Measurements from ENCODE around the gene ASIC2.

ASIC2 gene

GRCh38 chr17:33220036-33220435, 73.1 kb downstream of the ASIC2 start:
- DNase-seq (ENCODE audit: low read depth) = peak; percentile 4
- H3K9me3 ChIP-seq (ENCODE audit: control insufficient read depth, low read length) = no peaks in the 10 kb centered on the region
- peaks cover 34% of the 10 kb centered on the region for H3K27me3 ChIP-seq (replicated peaks; ENCODE audit: control insufficient read depth, insufficient read depth, low read length)
- H3K36me3 ChIP-seq (ENCODE audit: control insufficient read depth, insufficient read depth, low read length, severe bottlenecking) = no peaks in the 10 kb centered on the region
- no peak overlapping the region for H3K4me3 ChIP-seq (ENCODE audit: low read length)
- H3K9ac ChIP-seq (ENCODE audit: low read length) = no peak overlapping the region
- peaks cover 13% of the 10 kb centered on the region for H3K4me1 ChIP-seq (ENCODE audit: control insufficient read depth, insufficient read depth, low read length)

- DNase-seq (ENCODE audit: low read depth) = no peak
- H3K27me3 ChIP-seq (replicated peaks; ENCODE audit: control insufficient read depth, insufficient read depth, low read length) = peaks cover 34% of the 10 kb centered on the region
Observed at GRCh38 chr17:33218698-33219601, 74.1 kb downstream of the ASIC2 start.

GRCh38 chr17:33217891-33218290, 75.2 kb downstream of the ASIC2 start:
- peaks cover 38% of the 10 kb centered on the region for H3K27me3 ChIP-seq (replicated peaks; ENCODE audit: control insufficient read depth, insufficient read depth, low read length)
- H3K36me3 ChIP-seq (ENCODE audit: control insufficient read depth, insufficient read depth, low read length, severe bottlenecking) = no peaks in the 10 kb centered on the region
- no peak overlapping the region for H3K9ac ChIP-seq (ENCODE audit: low read length)
- no peak overlapping the region for H3K4me3 ChIP-seq (ENCODE audit: low read length)
- no peaks in the 10 kb centered on the region for H3K9me3 ChIP-seq (ENCODE audit: control insufficient read depth, low read length)
- peaks cover 13% of the 10 kb centered on the region for H3K4me1 ChIP-seq (ENCODE audit: control insufficient read depth, insufficient read depth, low read length)
- DNase-seq (ENCODE audit: low read depth) = no peak

More at GRCh38 chr17:33218698-33219601, 74.1 kb downstream of the ASIC2 start:
- Histone ChIP-seq H3K36me3 (ENCODE audit: control insufficient read depth, insufficient read depth, low read length, severe bottlenecking) (no peaks in the 10 kb centered on the region), H3K4me3 (ENCODE audit: low read length) (no peak overlapping the region), H3K4me1 (ENCODE audit: control insufficient read depth, insufficient read depth, low read length) (peaks cover 13% of the 10 kb centered on the region), H3K9me3 (ENCODE audit: control insufficient read depth, low read length) (no peaks in the 10 kb centered on the region), H3K9ac (ENCODE audit: low read length) (no peak overlapping the region)

GRCh38 chr17:33214996-33215395, 78.1 kb downstream of the ASIC2 start:
- no peak for DNase-seq (ENCODE audit: low read depth)
- H3K27me3 ChIP-seq (replicated peaks; ENCODE audit: control insufficient read depth, insufficient read depth, low read length) = peaks cover 51% of the 10 kb centered on the region
- H3K36me3 ChIP-seq (ENCODE audit: control insufficient read depth, insufficient read depth, low read length, severe bottlenecking) = no peaks in the 10 kb centered on the region
- no peak overlapping the region for H3K4me3 ChIP-seq (ENCODE audit: low read length)
- no peak overlapping the region for H3K9ac ChIP-seq (ENCODE audit: low read length)
- peaks cover 13% of the 10 kb centered on the region for H3K4me1 ChIP-seq (ENCODE audit: control insufficient read depth, insufficient read depth, low read length)
- H3K9me3 ChIP-seq (ENCODE audit: control insufficient read depth, low read length) = no peaks in the 10 kb centered on the region

- no peak for DNase-seq (ENCODE audit: low read depth)
- H3K4me1 ChIP-seq (ENCODE audit: control insufficient read depth, insufficient read depth, low read length) = no peaks in the 10 kb centered on the region
Observed at GRCh38 chr17:33210285-33210684, 82.8 kb downstream of the ASIC2 start.

GRCh38 chr17:33209671-33210070, 83.4 kb downstream of the ASIC2 start:
- no peaks in the 10 kb centered on the region for H3K4me1 ChIP-seq (ENCODE audit: control insufficient read depth, insufficient read depth, low read length)
- H3K9me3 ChIP-seq (ENCODE audit: control insufficient read depth, low read length) = no peaks in the 10 kb centered on the region
- no peak overlapping the region for H3K4me3 ChIP-seq (ENCODE audit: low read length)
- peaks cover 53% of the 10 kb centered on the region for H3K27me3 ChIP-seq (replicated peaks; ENCODE audit: control insufficient read depth, insufficient read depth, low read length)
- DNase-seq (ENCODE audit: low read depth) = no peak
- H3K9ac ChIP-seq (ENCODE audit: low read length) = no peak overlapping the region
- H3K36me3 ChIP-seq (ENCODE audit: control insufficient read depth, insufficient read depth, low read length, severe bottlenecking) = no peaks in the 10 kb centered on the region

More at GRCh38 chr17:33210285-33210684, 82.8 kb downstream of the ASIC2 start:
- Histone ChIP-seq H3K27me3 (replicated peaks; ENCODE audit: control insufficient read depth, insufficient read depth, low read length) (peaks cover 57% of the 10 kb centered on the region), H3K36me3 (ENCODE audit: control insufficient read depth, insufficient read depth, low read length, severe bottlenecking) (no peaks in the 10 kb centered on the region), H3K9ac (ENCODE audit: low read length) (no peak overlapping the region), H3K9me3 (ENCODE audit: control insufficient read depth, low read length) (no peaks in the 10 kb centered on the region), H3K4me3 (ENCODE audit: low read length) (no peak overlapping the region)

GRCh38 chr17:33207231-33207630, 85.9 kb downstream of the ASIC2 start:
- H3K36me3 ChIP-seq (ENCODE audit: control insufficient read depth, insufficient read depth, low read length, severe bottlenecking) = no peaks in the 10 kb centered on the region
- no peak for DNase-seq (ENCODE audit: low read depth)
- no peaks in the 10 kb centered on the region for H3K4me1 ChIP-seq (ENCODE audit: control insufficient read depth, insufficient read depth, low read length)
- H3K4me3 ChIP-seq (ENCODE audit: low read length) = no peak overlapping the region
- H3K9me3 ChIP-seq (ENCODE audit: control insufficient read depth, low read length) = no peaks in the 10 kb centered on the region
- H3K27me3 ChIP-seq (replicated peaks; ENCODE audit: control insufficient read depth, insufficient read depth, low read length) = peaks cover 50% of the 10 kb centered on the region
- H3K9ac ChIP-seq (ENCODE audit: low read length) = no peak overlapping the region

- Histone ChIP-seq H3K36me3 (ENCODE audit: control insufficient read depth, insufficient read depth, low read length, severe bottlenecking) (no peaks in the 10 kb centered on the region), H3K9ac (ENCODE audit: low read length) (no peak overlapping the region), H3K4me3 (ENCODE audit: low read length) (no peak overlapping the region), H3K27me3 (replicated peaks; ENCODE audit: control insufficient read depth, insufficient read depth, low read length) (peaks cover 44% of the 10 kb centered on the region), H3K4me1 (ENCODE audit: control insufficient read depth, insufficient read depth, low read length) (peaks cover 1% of the 10 kb centered on the region), H3K9me3 (ENCODE audit: control insufficient read depth, low read length) (no peaks in the 10 kb centered on the region)
- DNase-seq (ENCODE audit: low read depth) = no peak
Observed at GRCh38 chr17:33205552-33205951, 87.5 kb downstream of the ASIC2 start.

- H3K9me3 ChIP-seq (ENCODE audit: control insufficient read depth, low read length) = no peaks in the 10 kb centered on the region
- no peak for DNase-seq (ENCODE audit: low read depth)
- H3K36me3 ChIP-seq (ENCODE audit: control insufficient read depth, insufficient read depth, low read length, severe bottlenecking) = no peaks in the 10 kb centered on the region
Observed at GRCh38 chr17:33204701-33205100, 88.4 kb downstream of the ASIC2 start.

GRCh38 chr17:33204156-33204555, 88.9 kb downstream of the ASIC2 start:
- H3K9me3 ChIP-seq (ENCODE audit: control insufficient read depth, low read length) = no peaks in the 10 kb centered on the region
- H3K4me3 ChIP-seq (ENCODE audit: low read length) = no peak overlapping the region
- H3K9ac ChIP-seq (ENCODE audit: low read length) = no peak overlapping the region
- H3K4me1 ChIP-seq (ENCODE audit: control insufficient read depth, insufficient read depth, low read length) = peaks cover 9% of the 10 kb centered on the region
- no peaks in the 10 kb centered on the region for H3K36me3 ChIP-seq (ENCODE audit: control insufficient read depth, insufficient read depth, low read length, severe bottlenecking)
- DNase-seq (ENCODE audit: low read depth) = no peak
- peaks cover 41% of the 10 kb centered on the region for H3K27me3 ChIP-seq (replicated peaks; ENCODE audit: control insufficient read depth, insufficient read depth, low read length)

More at GRCh38 chr17:33204701-33205100, 88.4 kb downstream of the ASIC2 start:
- H3K4me1 ChIP-seq (ENCODE audit: control insufficient read depth, insufficient read depth, low read length) = peaks cover 9% of the 10 kb centered on the region
- no peak overlapping the region for H3K4me3 ChIP-seq (ENCODE audit: low read length)
- peaks cover 44% of the 10 kb centered on the region for H3K27me3 ChIP-seq (replicated peaks; ENCODE audit: control insufficient read depth, insufficient read depth, low read length)
- H3K9ac ChIP-seq (ENCODE audit: low read length) = no peak overlapping the region

- Histone ChIP-seq H3K36me3 (ENCODE audit: control insufficient read depth, insufficient read depth, low read length, severe bottlenecking) (no peaks in the 10 kb centered on the region), H3K9me3 (ENCODE audit: control insufficient read depth, low read length) (no peaks in the 10 kb centered on the region), H3K27me3 (replicated peaks; ENCODE audit: control insufficient read depth, insufficient read depth, low read length) (peaks cover 41% of the 10 kb centered on the region), H3K9ac (ENCODE audit: low read length) (no peak overlapping the region), H3K4me3 (ENCODE audit: low read length) (no peak overlapping the region), H3K4me1 (ENCODE audit: control insufficient read depth, insufficient read depth, low read length) (peaks cover 9% of the 10 kb centered on the region)
- DNase-seq (ENCODE audit: low read depth) = no peak
Observed at GRCh38 chr17:33202796-33203495, 90.1 kb downstream of the ASIC2 start.

Data from adipocyte (in vitro differentiated cells).